ENCODE results near the gene SH2D2A. TPM values are rescaled to one million over a fixed set of nuclear protein-coding genes. Genes with fewer than 3 reads are reported as not detected.
"Not testable (repeated sequence)": the region's sequence is repeated elsewhere in the genome, so short reads cannot be mapped to it uniquely, and the experiment has no call there.

Gene SH2D2A
- total and polyA plus RNA-seq, 3 donors from 2014 or later = 1.3 to 3.1 TPM; not detected in 1

DNA sequence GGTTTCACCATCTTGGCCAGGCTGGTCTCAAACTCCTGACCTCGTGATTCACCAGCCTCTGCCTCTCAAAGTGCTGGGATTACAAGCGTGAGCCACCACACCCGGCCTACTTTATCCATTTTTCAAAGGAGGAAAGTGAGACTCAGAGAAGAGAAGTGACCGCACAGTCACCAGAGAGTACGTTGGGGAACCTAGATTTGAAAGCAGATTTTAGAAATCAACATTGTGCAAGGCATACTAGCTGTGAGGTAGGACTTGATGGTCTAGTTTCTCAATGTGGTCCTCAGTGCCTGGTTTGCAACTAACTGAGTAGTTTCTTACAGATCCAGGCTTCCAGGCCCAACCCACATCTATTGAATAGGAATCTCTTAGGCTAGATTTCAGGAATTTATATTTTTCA, 51.0 kb downstream of the SH2D2A start:
- 87 to 95% methylated on average over 5 of the region's 5 CpGs for WGBS, 2 donors
- H3K4me1 ChIP-seq = peaks cover 29% of the 10 kb centered on the region
- intact Hi-C loops (cut with DNase I; ENCODE audit: low total_unique reads) = no loop called here
- DNase-seq = no peak
- H3K36me3 ChIP-seq (ENCODE audit: low read depth, missing control alignments) = no peaks in the 10 kb centered on the region
- H3K4me3 ChIP-seq = peak overlapping the region in 1 of 2 donors; percentile 87
- TF ChIP-seq, protein P1, sequence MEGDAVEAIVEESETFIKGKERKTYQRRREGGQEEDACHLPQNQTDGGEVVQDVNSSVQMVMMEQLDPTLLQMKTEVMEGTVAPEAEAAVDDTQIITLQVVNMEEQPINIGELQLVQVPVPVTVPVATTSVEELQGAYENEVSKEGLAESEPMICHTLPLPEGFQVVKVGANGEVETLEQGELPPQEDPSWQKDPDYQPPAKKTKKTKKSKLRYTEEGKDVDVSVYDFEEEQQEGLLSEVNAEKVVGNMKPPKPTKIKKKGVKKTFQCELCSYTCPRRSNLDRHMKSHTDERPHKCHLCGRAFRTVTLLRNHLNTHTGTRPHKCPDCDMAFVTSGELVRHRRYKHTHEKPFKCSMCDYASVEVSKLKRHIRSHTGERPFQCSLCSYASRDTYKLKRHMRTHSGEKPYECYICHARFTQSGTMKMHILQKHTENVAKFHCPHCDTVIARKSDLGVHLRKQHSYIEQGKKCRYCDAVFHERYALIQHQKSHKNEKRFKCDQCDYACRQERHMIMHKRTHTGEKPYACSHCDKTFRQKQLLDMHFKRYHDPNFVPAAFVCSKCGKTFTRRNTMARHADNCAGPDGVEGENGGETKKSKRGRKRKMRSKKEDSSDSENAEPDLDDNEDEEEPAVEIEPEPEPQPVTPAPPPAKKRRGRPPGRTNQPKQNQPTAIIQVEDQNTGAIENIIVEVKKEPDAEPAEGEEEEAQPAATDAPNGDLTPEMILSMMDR (IDR thresholded peaks at IDR 0.05) = no peak
- no peak for TF ChIP-seq POLR2A (IDR thresholded peaks at IDR 0.05)
- H3K27me3 ChIP-seq = no peaks in the 10 kb centered on the region
- H3K9me3 ChIP-seq = no peaks in the 10 kb centered on the region
- H3K27ac ChIP-seq = peak overlapping the region in 1 of 2 donors; percentile 43

DNA sequence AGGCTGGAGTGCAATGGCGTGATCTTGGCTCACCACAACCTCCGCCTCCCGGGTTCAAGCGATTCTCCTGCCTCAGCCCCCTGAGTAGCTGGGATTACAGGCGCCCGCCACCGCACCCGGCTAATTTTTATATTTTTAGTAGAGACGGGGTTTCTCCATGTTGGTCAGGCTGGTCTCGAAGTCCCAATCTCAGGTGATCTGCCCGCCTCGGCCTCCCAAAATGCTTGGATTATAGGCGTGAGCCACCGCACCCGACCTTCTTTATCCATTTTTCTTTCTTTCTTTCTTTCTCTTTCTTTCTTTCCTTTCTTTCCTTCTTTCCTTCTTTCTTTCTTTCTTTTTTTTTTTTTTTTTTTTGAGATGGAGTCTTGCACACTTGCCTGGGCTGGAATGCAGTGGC, 51.5 kb downstream of the SH2D2A start:
- H3K27ac ChIP-seq; H3K27me3 ChIP-seq; intact Hi-C loops (cut with DNase I; ENCODE audit: low total_unique reads); H3K36me3 ChIP-seq (ENCODE audit: low read depth, missing control alignments); DNase-seq; H3K4me3 ChIP-seq; H3K9me3 ChIP-seq: not testable (repeated sequence)
- H3K4me1 ChIP-seq = peaks cover 24% of the 10 kb centered on the region
- 93 to 96% methylated on average over 15 of the region's 15 CpGs for WGBS, 2 donors

DNA sequence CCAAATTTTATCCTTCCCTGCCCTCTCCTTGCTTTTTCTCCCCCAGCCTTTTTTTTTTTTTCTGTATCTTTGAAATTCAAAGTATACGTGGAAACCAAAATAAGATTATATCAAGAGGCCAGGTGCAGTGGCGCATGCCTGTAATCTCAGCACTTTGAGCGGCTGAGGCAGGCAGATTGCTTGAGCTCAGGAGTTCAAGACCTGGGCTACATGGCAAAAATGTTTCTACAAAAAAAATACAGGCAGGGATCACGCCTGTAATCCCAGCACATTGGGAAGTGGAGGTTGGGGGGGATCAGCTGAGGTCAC, 55.9 kb downstream of the SH2D2A start:
- Histone ChIP-seq H3K27ac (no peak overlapping the region), H3K36me3 (ENCODE audit: low read depth, missing control alignments) (no peaks in the 10 kb centered on the region), H3K4me3 (no peak overlapping the region), H3K27me3 (no peaks in the 10 kb centered on the region), H3K4me1 (no peaks in the 10 kb centered on the region), H3K9me3 (no peaks in the 10 kb centered on the region)
- intact Hi-C loops (cut with DNase I; ENCODE audit: low total_unique reads) = no loop called here
- 77 to 86% methylated on average over 4 of the region's 4 CpGs for WGBS, 2 donors
- no peak for DNase-seq
- TF ChIP-seq POLR2A (IDR thresholded peaks at IDR 0.05) = no peak

DNA sequence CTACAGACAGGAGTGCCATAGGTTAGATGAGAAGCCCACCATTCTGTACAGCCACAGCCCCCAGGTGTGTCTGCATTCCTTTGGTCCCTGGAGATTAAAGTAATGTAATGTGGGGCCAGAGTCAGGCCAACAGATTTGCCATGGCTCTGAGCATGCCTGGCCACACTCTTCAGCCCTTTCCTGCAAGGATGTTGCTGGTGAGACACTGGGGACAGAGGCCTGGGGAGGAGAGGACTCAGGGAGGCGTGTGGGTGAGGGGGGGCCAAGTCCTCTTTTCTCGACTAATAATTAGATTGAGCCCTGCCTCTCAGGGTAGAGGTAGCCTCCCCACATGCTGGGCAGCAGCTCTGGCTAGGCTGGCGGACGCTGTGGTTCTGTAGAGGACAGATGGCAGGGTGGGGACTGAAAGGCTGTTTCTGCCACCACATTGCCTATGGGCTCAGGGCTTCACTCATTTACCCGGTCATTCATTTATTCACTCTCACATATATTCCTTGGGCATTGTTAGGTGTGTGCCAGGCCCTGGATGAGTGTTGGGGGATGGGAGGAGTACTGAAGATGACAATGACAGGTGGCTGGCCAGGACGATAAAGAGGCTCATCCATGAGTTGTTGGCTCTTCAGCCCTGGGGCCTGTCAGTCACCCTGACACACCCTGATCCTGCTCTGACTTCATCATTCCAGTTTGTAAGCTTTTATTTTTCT, 56.4 kb downstream of the SH2D2A start:
- TF ChIP-seq, protein P1 (IDR thresholded peaks at IDR 0.05) = no peak
- no peak for TF ChIP-seq POLR2A (IDR thresholded peaks at IDR 0.05)
- 60 to 73% methylated on average over 3 to 6 of the region's 6 CpGs for WGBS, 2 donors
- Histone ChIP-seq H3K36me3 (ENCODE audit: low read depth, missing control alignments) (no peaks in the 10 kb centered on the region), H3K27ac (no peak overlapping the region), H3K4me1 (no peaks in the 10 kb centered on the region), H3K9me3 (no peaks in the 10 kb centered on the region), H3K4me3 (no peak overlapping the region), H3K27me3 (no peaks in the 10 kb centered on the region)
- DNase-seq = no peak
- intact Hi-C loops (cut with DNase I; ENCODE audit: low total_unique reads) = no loop called here

DNA sequence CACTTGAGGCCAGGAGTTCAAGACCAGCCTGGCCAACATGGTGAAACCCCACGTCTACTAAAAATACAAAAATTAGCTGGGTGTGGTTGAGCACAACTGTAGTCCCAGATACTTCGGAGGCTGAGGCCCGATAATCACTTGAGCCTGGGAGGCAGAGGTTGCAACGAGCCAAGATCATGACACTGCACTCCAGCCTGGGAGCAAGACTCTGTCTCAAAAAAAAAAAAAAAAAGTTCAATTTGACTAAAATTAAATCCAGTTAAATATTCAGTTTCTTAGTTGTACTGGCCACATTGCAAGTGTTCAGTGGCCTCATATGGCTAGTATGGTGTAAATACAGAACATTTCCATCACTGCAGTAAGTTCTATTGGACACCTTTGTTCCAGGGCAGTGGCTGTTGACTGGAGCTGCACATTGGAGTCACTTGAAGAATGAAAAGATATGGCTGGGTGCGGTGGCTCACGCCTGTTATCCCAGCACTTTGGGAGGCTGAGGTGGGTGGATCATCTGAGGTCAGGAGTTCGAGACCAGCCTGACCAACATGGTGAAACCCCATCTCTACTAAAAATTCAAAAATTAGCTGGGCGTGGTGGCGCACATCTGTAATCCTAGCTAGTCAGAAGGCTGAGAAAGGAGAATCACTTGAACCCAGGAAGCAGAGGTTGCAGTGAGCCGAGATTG, 58.9 kb downstream of the SH2D2A start:
- H3K4me1 ChIP-seq; DNase-seq; H3K27me3 ChIP-seq; intact Hi-C loops (cut with DNase I; ENCODE audit: low total_unique reads); H3K9me3 ChIP-seq; H3K36me3 ChIP-seq (ENCODE audit: low read depth, missing control alignments); H3K27ac ChIP-seq; H3K4me3 ChIP-seq: not testable (repeated sequence)
- WGBS, 2 donors = 94 to 95% methylated on average over 10 of the region's 10 CpGs

DNA sequence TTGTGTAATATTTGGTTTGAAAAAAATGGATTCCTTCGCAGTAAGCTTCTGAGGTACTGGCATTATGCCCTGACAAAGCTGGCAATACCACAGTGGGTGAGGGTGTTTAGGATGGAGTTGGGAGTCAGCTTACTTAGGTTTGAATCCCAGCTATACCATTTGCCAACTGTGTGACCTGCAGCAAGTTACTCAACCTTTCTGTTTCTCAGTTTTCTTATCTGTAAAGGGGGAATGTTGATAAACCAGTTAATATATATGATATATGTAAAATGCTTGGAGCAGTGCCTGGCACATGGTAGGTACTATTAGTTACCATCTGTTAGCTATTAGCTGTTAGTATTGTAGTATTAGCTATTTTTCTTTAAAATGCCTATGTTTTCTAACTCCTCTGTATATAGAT, 60.3 kb downstream of the SH2D2A start:
- TF ChIP-seq, protein P1 (IDR thresholded peaks at IDR 0.05) = no peak
- no peak for TF ChIP-seq POLR2A (IDR thresholded peaks at IDR 0.05)
- Histone ChIP-seq H3K4me1 (peaks cover 10% of the 10 kb centered on the region), H3K4me3 (no peak overlapping the region), H3K27me3 (no peaks in the 10 kb centered on the region), H3K36me3 (ENCODE audit: low read depth, missing control alignments) (no peaks in the 10 kb centered on the region), H3K9me3 (no peaks in the 10 kb centered on the region), H3K27ac (no peak overlapping the region)
- intact Hi-C loops (cut with DNase I; ENCODE audit: low total_unique reads) = no loop called here
- no peak for DNase-seq
- 98 to 100% methylated on average over 1 of the region's 1 CpG for WGBS, 2 donors

Other genes with a start within 250 kb of the SH2D2A start
- 10 to 100 TPM in 1 of 2 donors, 1 to 10 TPM in 1; 8.2 to 13.4 TPM for gene IQGAP3, start 244.3 kb downstream of the SH2D2A start, total RNA-seq
- 5.6 TPM for gene IQGAP3, start 244.3 kb downstream of the SH2D2A start, polyA plus RNA-seq (ENCODE audit: insufficient read depth, low read depth, low replicate concordance)
- gene TTC24, start 237.1 kb downstream of the SH2D2A start, total RNA-seq = not detected
- 0.38 TPM for gene TTC24, start 237.1 kb downstream of the SH2D2A start, polyA plus RNA-seq (ENCODE audit: insufficient read depth, low read depth, low replicate concordance)
- 100 to 1,000 TPM; 142 to 200 TPM for gene NAXE, start 225.1 kb downstream of the SH2D2A start, total RNA-seq
- gene NAXE, start 225.1 kb downstream of the SH2D2A start, polyA plus RNA-seq (ENCODE audit: insufficient read depth, low read depth, low replicate concordance) = 110 TPM
- 10 to 100 TPM; 21.6 to 26.7 TPM for gene GPATCH4, start 215.4 kb downstream of the SH2D2A start, total RNA-seq
- gene GPATCH4, start 215.4 kb downstream of the SH2D2A start, polyA plus RNA-seq (ENCODE audit: insufficient read depth, low read depth, low replicate concordance) = 18.5 TPM
- gene HAPLN2, start 197.4 kb downstream of the SH2D2A start, total RNA-seq = 1 to 10 TPM; 5.5 to 6.0 TPM
- 1.5 TPM for gene HAPLN2, start 197.4 kb downstream of the SH2D2A start, polyA plus RNA-seq (ENCODE audit: insufficient read depth, low read depth, low replicate concordance)
- 1 to 10 TPM; 8.8 to 9.7 TPM for gene BCAN, start 174.7 kb downstream of the SH2D2A start, total RNA-seq
- 3.3 TPM for gene BCAN, start 174.7 kb downstream of the SH2D2A start, polyA plus RNA-seq (ENCODE audit: insufficient read depth, low read depth, low replicate concordance)
- 10 to 100 TPM; 17.6 to 27.7 TPM for gene NES, start 139.4 kb downstream of the SH2D2A start, total RNA-seq
- gene NES, start 139.4 kb downstream of the SH2D2A start, polyA plus RNA-seq (ENCODE audit: insufficient read depth, low read depth, low replicate concordance) = 20.7 TPM
- 1 to 10 TPM; 2.1 to 6.8 TPM for gene CRABP2, start 111.3 kb downstream of the SH2D2A start, total RNA-seq
- 21.0 TPM for gene CRABP2, start 111.3 kb downstream of the SH2D2A start, polyA plus RNA-seq (ENCODE audit: insufficient read depth, low read depth, low replicate concordance)
- gene METTL25B, start 88.4 kb downstream of the SH2D2A start, total RNA-seq = 10 to 100 TPM; 34.1 to 69.0 TPM
- gene METTL25B, start 88.4 kb downstream of the SH2D2A start, polyA plus RNA-seq (ENCODE audit: insufficient read depth, low read depth, low replicate concordance) = 50.5 TPM
- 100 to 1,000 TPM in 1 of 2 donors, 10 to 100 TPM in 1; 60.9 to 150 TPM for gene ISG20L2, start 88.1 kb downstream of the SH2D2A start, total RNA-seq
- 223 TPM for gene ISG20L2, start 88.1 kb downstream of the SH2D2A start, polyA plus RNA-seq (ENCODE audit: insufficient read depth, low read depth, low replicate concordance)
- gene MRPL24, start 75.8 kb downstream of the SH2D2A start, total RNA-seq = 10 to 100 TPM; 36.6 to 51.7 TPM
- 101 TPM for gene MRPL24, start 75.8 kb downstream of the SH2D2A start, polyA plus RNA-seq (ENCODE audit: insufficient read depth, low read depth, low replicate concordance)
- 10 to 100 TPM; 78.2 to 97.7 TPM for gene HDGF, start 65.2 kb downstream of the SH2D2A start, total RNA-seq
- 133 TPM for gene HDGF, start 65.2 kb downstream of the SH2D2A start, polyA plus RNA-seq (ENCODE audit: insufficient read depth, low read depth, low replicate concordance)
- gene PRCC, start 49.3 kb downstream of the SH2D2A start, total RNA-seq = 10 to 100 TPM; 53.3 to 62.0 TPM
- 68.3 TPM for gene PRCC, start 49.3 kb downstream of the SH2D2A start, polyA plus RNA-seq (ENCODE audit: insufficient read depth, low read depth, low replicate concordance)
- gene INSRR, start 42.3 kb upstream of the SH2D2A start, total RNA-seq = 1 to 10 TPM; 6.4 to 7.0 TPM
- gene INSRR, start 42.3 kb upstream of the SH2D2A start, polyA plus RNA-seq (ENCODE audit: insufficient read depth, low read depth, low replicate concordance) = 1.5 TPM
- 10 to 100 TPM; 14.6 to 38.8 TPM for gene NTRK1, start 44.0 kb upstream of the SH2D2A start, total RNA-seq
- gene NTRK1, start 44.0 kb upstream of the SH2D2A start, polyA plus RNA-seq (ENCODE audit: insufficient read depth, low read depth, low replicate concordance) = 4.7 TPM
- 10 to 100 TPM; 13.8 TPM for gene PEAR1, start 76.9 kb upstream of the SH2D2A start, total RNA-seq
- gene PEAR1, start 76.9 kb upstream of the SH2D2A start, polyA plus RNA-seq (ENCODE audit: insufficient read depth, low read depth, low replicate concordance) = 10.5 TPM
- gene LRRC71, start 103.8 kb upstream of the SH2D2A start, total RNA-seq = 10 to 100 TPM; 17.5 to 23.1 TPM
- 49.2 TPM for gene LRRC71, start 103.8 kb upstream of the SH2D2A start, polyA plus RNA-seq (ENCODE audit: insufficient read depth, low read depth, low replicate concordance)
- gene ARHGEF11, start 228.9 kb upstream of the SH2D2A start, total RNA-seq = 100 to 1,000 TPM; 113 to 120 TPM
- 69.2 TPM for gene ARHGEF11, start 228.9 kb upstream of the SH2D2A start, polyA plus RNA-seq (ENCODE audit: insufficient read depth, low read depth, low replicate concordance)